OCI-LY3 (cell line): ENCODE data around the gene UBC.
"Not testable (repeated sequence)": the region's sequence is repeated elsewhere in the genome, so short reads cannot be mapped to it uniquely, and the experiment has no call there.

ENCODE experiments used
- H2AFZ ChIP-seq: fragments of 200-600, 300-600 bp; shearing (Covaris generic); 2 replicates; pipeline ENCODE4 v1.6.0; 2014; ENCODE audit warnings: antibody characterized with exemption, low read depth, low read length
- H3K27ac ChIP-seq: fragments of 200-600, 300-600 bp; sonication (generic); 2 replicates; pipeline ENCODE4 v1.5.1; 2014; ENCODE audit warnings: mild to moderate bottlenecking, low read length, moderate library complexity, mixed read lengths
- H3K27me3 ChIP-seq: fragments of 200-600, 300-600 bp; sonication (generic); 2 replicates; pipeline ENCODE4 v1.6.1; 2014; ENCODE audit warnings: low read depth, low read length, mixed read lengths
- H3K36me3 ChIP-seq: fragments of 200-600, 300-600 bp; sonication (generic); replicated peaks from 2 replicates; pipeline ENCODE3; 2014; ENCODE audit warnings: low read depth, low read length, mixed read lengths
- H3K4me1 ChIP-seq: fragments of 300-600, 200-600 bp; sonication (generic); 2 replicates; pipeline ENCODE4 v1.6.1; 2014; ENCODE audit warnings: low read length, mixed read lengths
- H3K4me2 ChIP-seq: fragments of 200-600, 300-600 bp; sonication (generic); 2 replicates; pipeline ENCODE4 v1.6.1; 2014; ENCODE audit warnings: low read length, mixed read lengths
- H3K4me3 ChIP-seq: fragments of 300-600, 200-600 bp; sonication (generic); 2 replicates; pipeline ENCODE4 v1.5.1; 2014; ENCODE audit warnings: antibody characterized with exemption, mild to moderate bottlenecking, low read length, moderate library complexity
- H3K79me2 ChIP-seq: fragments of 300-600, 200-600 bp; shearing (Covaris generic); 2 replicates; pipeline ENCODE4 v1.6.1; 2014; ENCODE audit warnings: mild to moderate bottlenecking, low read length, mixed read lengths
- H3K9ac ChIP-seq: fragments of 300-600, 200-600 bp; shearing (Covaris generic); 2 replicates; pipeline ENCODE4 v1.6.0; 2014; ENCODE audit warnings: mild to moderate bottlenecking, low read length, moderate library complexity
- H3K9me3 ChIP-seq: fragments of 200-600, 300-600 bp; shearing (Covaris generic); 2 replicates; pipeline ENCODE4 v1.6.1; 2014; ENCODE audit warnings: low read length, mixed read lengths; ENCODE audit not compliant: insufficient read depth
- H4K20me1 ChIP-seq: fragments of 200-600, 300-600 bp; sonication (generic); 2 replicates; pipeline ENCODE4 v1.6.1; 2016; ENCODE audit warnings: low read length, mixed read lengths; ENCODE audit not compliant: insufficient read depth
- CTCF ChIP-seq: fragments of 200-600, 300-600 bp; sonication (generic); IDR thresholded peaks from 2 replicates; pipeline ENCODE4 v1.5.1; 2014; ENCODE audit warnings: antibody characterized with exemption, low read length, low read depth
- EZH2phosphoT487 ChIP-seq: fragments of 200-600 bp; shearing (Covaris generic); IDR thresholded peaks from 2 replicates; pipeline ENCODE4 v1.6.1; 2018; ENCODE audit warnings: antibody characterized with exemption, mixed run types, low read depth

UBC gene

GRCh38 chr12:124904306-124905098 lies 9.9 kb downstream of the UBC start:
- H3K4me3 ChIP-seq: no peak overlapping the region
- no peak overlapping the region for H2AFZ ChIP-seq
- H3K4me1 ChIP-seq: peaks cover 24% of the 10 kb centered on the region
- peaks cover 6% of the 10 kb centered on the region; the same call in 1 of the 2 replicates for H3K27me3 ChIP-seq
- TF ChIP-seq EZH2phosphoT487 (no peak), CTCF (no peak)
- H3K79me2 ChIP-seq: no peaks in the 10 kb centered on the region
- H3K36me3 ChIP-seq: no peaks in the 10 kb centered on the region
- H3K9me3 ChIP-seq: no peaks in the 10 kb centered on the region
- H4K20me1 ChIP-seq: no peaks in the 10 kb centered on the region
- H3K27ac ChIP-seq: no peak overlapping the region
- 0 out of 2 replicates have a peak overlapping the region, but pooled peaks have one; percentile 10 for H3K4me2 ChIP-seq
- H3K9ac ChIP-seq: no peak overlapping the region

GRCh38 chr12:124902916-124903315 lies 11.5 kb downstream of the UBC start:
- Histone ChIP-seq H4K20me1 (no peaks in the 10 kb centered on the region), H3K4me2 (0 out of 2 replicates have a peak overlapping the region, but pooled peaks have one; percentile 21), H3K36me3 (no peaks in the 10 kb centered on the region), H2AFZ (no peak overlapping the region), H3K9ac (no peak overlapping the region), H3K4me1 (peaks cover 39% of the 10 kb centered on the region), H3K27me3 (peaks cover 6% of the 10 kb centered on the region; the same call in 1 of the 2 replicates), H3K4me3 (no peak overlapping the region), H3K9me3 (no peaks in the 10 kb centered on the region), H3K27ac (no peak overlapping the region), H3K79me2 (no peaks in the 10 kb centered on the region)
- TF ChIP-seq EZH2phosphoT487 (no peak), CTCF (no peak)

- TF ChIP-seq CTCF: no peak
- no peak for TF ChIP-seq EZH2phosphoT487
- Histone ChIP-seq H3K27me3 (peaks cover 6% of the 10 kb centered on the region; the same call in 1 of the 2 replicates), H3K27ac (no peak overlapping the region), H2AFZ (no peak overlapping the region), H3K36me3 (no peaks in the 10 kb centered on the region), H3K4me1 (peaks cover 33% of the 10 kb centered on the region), H3K9me3 (no peaks in the 10 kb centered on the region), H3K79me2 (no peaks in the 10 kb centered on the region), H3K4me3 (no peak overlapping the region), H3K9ac (no peak overlapping the region), H3K4me2 (no peak overlapping the region), H4K20me1 (no peaks in the 10 kb centered on the region)
Observed at GRCh38 chr12:124901003-124901402, 13.4 kb downstream of the UBC start.

GRCh38 chr12:124900345-124900795 lies 14.1 kb downstream of the UBC start:
- H3K9ac ChIP-seq, H3K27me3 ChIP-seq, H3K27ac ChIP-seq, H2AFZ ChIP-seq, H3K36me3 ChIP-seq, H4K20me1 ChIP-seq, H3K4me3 ChIP-seq, H3K79me2 ChIP-seq, H3K9me3 ChIP-seq, H3K4me2 ChIP-seq: not testable (repeated sequence)
- H3K4me1 ChIP-seq: peaks cover 30% of the 10 kb centered on the region
